ENCODE measurements around the gene ADAMTS9. TPM values are rescaled to one million over a fixed set of nuclear protein-coding genes. Genes with fewer than 3 reads are reported as not detected.

ADAMTS9 gene
- total and polyA plus RNA-seq, 2 of the 13 experiments (the other 11 are each of a cell fraction or from before 2014, with no cell fraction given), result 0.02 to 0.09 TPM

DNA sequence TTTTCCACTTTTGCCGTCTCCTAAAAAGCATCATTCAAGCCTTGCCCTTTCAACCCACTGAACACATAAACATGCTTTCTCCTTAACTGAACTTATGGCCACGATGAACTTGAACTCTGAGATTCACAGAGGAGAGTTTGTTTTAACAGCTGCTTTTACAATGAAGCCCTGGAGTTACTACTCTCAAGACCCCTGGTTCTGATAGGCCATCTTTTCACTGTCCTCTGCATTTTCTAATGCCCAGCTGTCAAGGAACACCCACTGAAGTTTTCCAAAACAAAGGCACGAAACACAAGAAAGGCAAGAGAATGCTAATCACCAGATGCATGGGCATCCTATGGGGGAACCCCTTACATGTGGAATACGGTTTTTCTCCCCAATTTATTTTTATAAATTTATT lies 100.8 kb downstream of the ADAMTS9 start (continued):
- TF ChIP-seq IRF1 (CRISPR knock-in tag; IDR thresholded peaks at IDR 0.05; ENCODE audit: low read depth) (no peak), ZNF274 (CRISPR knock-in tag; IDR thresholded peaks at IDR 0.05) (no peak), MYC (CRISPR knock-in tag; IDR thresholded peaks at IDR 0.05; ENCODE audit: borderline replicate concordance) (no peak)

DNA sequence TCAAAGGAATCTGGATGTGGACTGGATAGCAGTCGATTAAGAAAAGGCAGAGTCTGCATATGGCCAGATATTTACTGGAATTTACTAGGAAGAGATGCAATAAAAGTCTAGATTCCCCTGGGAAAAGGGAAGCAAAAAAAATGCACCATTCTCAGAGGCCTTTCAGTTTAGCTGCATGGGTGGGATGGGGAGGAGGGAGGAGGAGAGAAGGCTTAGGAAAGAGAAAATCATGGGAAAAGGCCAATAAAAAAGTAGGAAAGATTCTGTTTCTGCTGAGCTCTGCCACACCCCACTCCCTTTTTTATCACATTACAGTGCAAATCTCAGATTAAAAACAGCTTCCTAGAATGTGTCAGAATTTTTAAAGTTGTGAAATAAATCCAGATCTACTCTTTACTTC lies 103.6 kb downstream of the ADAMTS9 start:
- no peak for FAIRE-seq
- ChIA-PET POLR2A (no interaction called here), CTCF (ENCODE audit: low intra/inter-chr PET ratio, low total read pairs) (no interaction called here)
- intact Hi-C loops (cut with micrococcal nuclease; ENCODE audit: unreplicated experiment) (no loop called here), in situ Hi-C loops (cut with HindIII; ENCODE audit: extremely low pct_ligation_motif_present, low pct_unique_long_range_greater_than_20kb) (no loop called here)
- Histone ChIP-seq H3K4me2 (ENCODE audit: low read depth, low read length) (no peak overlapping the region), H3K4me1 (ENCODE audit: insufficient read depth, low read length) (no peaks in the 10 kb centered on the region), H3K27ac (ENCODE audit: extremely low read length, insufficient read depth, low read length) (no peak overlapping the region), H3K4me3 (replicated peaks in 1 of 3; ENCODE audit: insufficient read depth in 1 of 3, low read depth in 2 of 3, low read length in 3 of 3) (no peak overlapping the region), H3K79me2 (ENCODE audit: insufficient read depth, low read length) (no peaks in the 10 kb centered on the region), H3K9me3 (ENCODE audit: low read length) (no peaks in the 10 kb centered on the region), H3K36me3 (replicated peaks in 1 of 2; ENCODE audit: control insufficient read depth in 1 of 2, insufficient read depth in 2 of 2, low read length in 2 of 2) (no peaks in the 10 kb centered on the region), H4K20me1 (ENCODE audit: insufficient read depth, low read length) (no peaks in the 10 kb centered on the region), H3K9ac (ENCODE audit: insufficient read depth, low read depth, low read length) (no peak overlapping the region), H3K27me3 (ENCODE audit: control insufficient read depth in 1 of 2, insufficient read depth in 2 of 2, low read length in 2 of 2) (no peaks in the 10 kb centered on the region), H2AFZ (ENCODE audit: low read length) (no peak overlapping the region)
- TF ChIP-seq JUND (CRISPR knock-in tag; IDR thresholded peaks at IDR 0.05) (no peak), ZFP36 (IDR thresholded peaks at IDR 0.05; ENCODE audit: borderline replicate concordance, low read depth, low read length, partially characterized antibody) (no peak), ZSCAN29 (CRISPR knock-in tag; conservative IDR thresholded peaks at IDR 0.05) (no peak), ZSCAN30 (CRISPR knock-in tag; IDR thresholded peaks at IDR 0.05) (no peak), MTA1 (CRISPR knock-in tag; IDR thresholded peaks at IDR 0.05; ENCODE audit: borderline replicate concordance) (no peak), ZNF670 (CRISPR knock-in tag; IDR thresholded peaks at IDR 0.05; ENCODE audit: borderline replicate concordance) (no peak), ZNF34 (CRISPR knock-in tag; IDR thresholded peaks at IDR 0.05; ENCODE audit: borderline replicate concordance) (no peak), ZNF577 (CRISPR knock-in tag; IDR thresholded peaks at IDR 0.05; ENCODE audit: borderline replicate concordance, low read depth) (no peak), PITX1 (CRISPR knock-in tag; IDR thresholded peaks at IDR 0.05) (no peak), SP4 (CRISPR knock-in tag; IDR thresholded peaks at IDR 0.05) (no peak), THYN1 (CRISPR knock-in tag; IDR thresholded peaks at IDR 0.05; ENCODE audit: borderline replicate concordance, low read depth) (no peak), ZNF484 (CRISPR knock-in tag; IDR thresholded peaks at IDR 0.05; ENCODE audit: borderline replicate concordance, low read depth) (no peak), HDAC6 (IDR thresholded peaks at IDR 0.05; ENCODE audit: low read depth, low read length) (no peak)
- TF ChIP-seq, protein P1, sequence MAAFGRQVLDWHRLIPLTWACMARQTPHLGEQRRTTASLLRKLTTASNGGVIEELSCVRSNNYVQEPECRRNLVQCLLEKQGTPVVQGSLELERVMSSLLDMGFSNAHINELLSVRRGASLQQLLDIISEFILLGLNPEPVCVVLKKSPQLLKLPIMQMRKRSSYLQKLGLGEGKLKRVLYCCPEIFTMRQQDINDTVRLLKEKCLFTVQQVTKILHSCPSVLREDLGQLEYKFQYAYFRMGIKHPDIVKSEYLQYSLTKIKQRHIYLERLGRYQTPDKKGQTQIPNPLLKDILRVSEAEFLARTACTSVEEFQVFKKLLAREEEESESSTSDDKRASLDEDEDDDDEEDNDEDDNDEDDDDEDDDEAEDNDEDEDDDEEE (CRISPR knock-in tag; IDR thresholded peaks at IDR 0.05), result no peak
- TF ChIP-seq, protein P2, sequence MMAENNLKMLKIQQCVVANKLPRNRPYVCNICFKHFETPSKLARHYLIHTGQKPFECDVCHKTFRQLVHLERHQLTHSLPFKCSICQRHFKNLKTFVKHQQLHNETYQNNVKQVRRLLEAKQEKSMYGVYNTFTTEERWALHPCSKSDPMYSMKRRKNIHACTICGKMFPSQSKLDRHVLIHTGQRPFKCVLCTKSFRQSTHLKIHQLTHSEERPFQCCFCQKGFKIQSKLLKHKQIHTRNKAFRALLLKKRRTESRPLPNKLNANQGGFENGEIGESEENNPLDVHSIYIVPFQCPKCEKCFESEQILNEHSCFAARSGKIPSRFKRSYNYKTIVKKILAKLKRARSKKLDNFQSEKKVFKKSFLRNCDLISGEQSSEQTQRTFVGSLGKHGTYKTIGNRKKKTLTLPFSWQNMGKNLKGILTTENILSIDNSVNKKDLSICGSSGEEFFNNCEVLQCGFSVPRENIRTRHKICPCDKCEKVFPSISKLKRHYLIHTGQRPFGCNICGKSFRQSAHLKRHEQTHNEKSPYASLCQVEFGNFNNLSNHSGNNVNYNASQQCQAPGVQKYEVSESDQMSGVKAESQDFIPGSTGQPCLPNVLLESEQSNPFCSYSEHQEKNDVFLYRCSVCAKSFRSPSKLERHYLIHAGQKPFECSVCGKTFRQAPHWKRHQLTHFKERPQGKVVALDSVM (CRISPR knock-in tag; IDR thresholded peaks at IDR 0.05), result no peak
- TF ChIP-seq, protein P3, sequence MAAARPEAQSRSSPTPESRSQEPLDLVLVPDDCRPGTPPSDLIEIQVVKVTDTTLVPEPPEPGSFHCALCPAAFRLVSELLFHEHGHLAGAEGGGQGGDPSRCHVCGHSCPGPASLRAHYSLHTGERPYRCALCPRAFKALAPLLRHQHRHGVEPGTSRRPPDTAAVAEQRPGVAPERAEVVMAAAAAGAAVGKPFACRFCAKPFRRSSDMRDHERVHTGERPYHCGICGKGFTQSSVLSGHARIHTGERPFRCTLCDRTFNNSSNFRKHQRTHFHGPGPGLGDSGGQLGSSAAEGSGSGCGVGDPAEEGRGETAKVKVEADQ (CRISPR knock-in tag; IDR thresholded peaks at IDR 0.05; ENCODE audit: borderline replicate concordance), result no peak
- DNase-seq (ENCODE audit: low spot score), result no peak
- BruUV-seq (replicated peaks), result no TSS peak
- WGBS (ENCODE audit: low lambda C conversion rate), result 4% methylated on average over 1 of the region's 1 CpG
- no peak for ATAC-seq
